ENCODE results near the gene CRTC2. TPM values are rescaled to one million over a fixed set of nuclear protein-coding genes. Genes with fewer than 3 reads are reported as not detected.

The CRTC2 gene
- total and polyA plus RNA-seq, 9 of the 15 experiments (the other 6 are each of a cell fraction or from before 2014, with no cell fraction given): 2.7 to 26.4 (median 10.2) TPM

DNA sequence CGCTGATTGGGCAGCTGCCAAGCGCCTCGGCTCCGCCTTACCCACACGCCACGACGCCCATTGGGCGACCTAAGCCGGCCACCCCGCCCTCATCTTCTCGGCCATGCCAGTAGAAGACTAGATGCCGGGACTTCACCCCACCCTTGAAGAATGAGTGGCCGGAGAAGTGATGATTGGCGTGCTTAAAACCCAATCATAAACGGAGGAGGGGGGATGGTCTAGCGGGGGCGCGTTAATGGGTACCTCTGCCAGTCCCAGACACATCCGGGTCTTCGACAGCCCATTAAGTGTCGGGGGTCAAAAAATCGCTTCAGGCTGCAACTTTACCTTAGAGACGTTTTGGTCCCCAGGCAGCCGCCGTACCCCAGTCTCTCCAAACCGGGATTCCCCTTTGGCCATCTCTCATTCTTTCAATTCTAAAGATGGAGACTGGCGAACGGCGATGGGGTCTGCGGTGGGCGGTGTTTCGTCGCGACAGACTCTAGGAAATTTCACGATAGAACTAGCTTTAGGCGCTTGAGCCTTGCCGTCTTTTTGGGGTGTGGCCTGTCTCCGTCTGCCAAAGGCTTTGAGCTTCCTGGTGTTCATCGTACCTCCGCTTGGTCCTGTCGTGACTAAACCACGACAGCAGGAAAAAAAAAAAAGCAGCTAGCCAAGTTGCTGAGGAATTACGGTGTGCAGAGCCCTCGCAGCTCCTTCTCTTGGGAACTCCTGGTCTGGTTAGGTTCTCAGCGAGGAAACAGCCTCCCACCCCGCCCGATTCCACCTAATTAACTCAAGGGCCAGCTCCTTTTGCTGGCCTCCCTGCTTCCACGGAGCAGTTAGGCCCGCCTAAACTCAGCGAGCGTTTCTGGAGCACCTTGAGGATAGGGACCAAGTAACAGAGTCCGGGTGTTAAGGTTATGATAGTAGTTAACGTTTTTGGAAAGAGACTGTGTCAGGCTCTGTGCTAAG, 35.2 kb downstream of the CRTC2 start, which contains the start of gene GATAD2B (continued):
- TF ChIP-seq, protein P1, sequence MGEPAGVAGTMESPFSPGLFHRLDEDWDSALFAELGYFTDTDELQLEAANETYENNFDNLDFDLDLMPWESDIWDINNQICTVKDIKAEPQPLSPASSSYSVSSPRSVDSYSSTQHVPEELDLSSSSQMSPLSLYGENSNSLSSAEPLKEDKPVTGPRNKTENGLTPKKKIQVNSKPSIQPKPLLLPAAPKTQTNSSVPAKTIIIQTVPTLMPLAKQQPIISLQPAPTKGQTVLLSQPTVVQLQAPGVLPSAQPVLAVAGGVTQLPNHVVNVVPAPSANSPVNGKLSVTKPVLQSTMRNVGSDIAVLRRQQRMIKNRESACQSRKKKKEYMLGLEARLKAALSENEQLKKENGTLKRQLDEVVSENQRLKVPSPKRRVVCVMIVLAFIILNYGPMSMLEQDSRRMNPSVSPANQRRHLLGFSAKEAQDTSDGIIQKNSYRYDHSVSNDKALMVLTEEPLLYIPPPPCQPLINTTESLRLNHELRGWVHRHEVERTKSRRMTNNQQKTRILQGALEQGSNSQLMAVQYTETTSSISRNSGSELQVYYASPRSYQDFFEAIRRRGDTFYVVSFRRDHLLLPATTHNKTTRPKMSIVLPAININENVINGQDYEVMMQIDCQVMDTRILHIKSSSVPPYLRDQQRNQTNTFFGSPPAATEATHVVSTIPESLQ (CRISPR knock-in tag; IDR thresholded peaks at IDR 0.05): no peak
- no peak; the same call in 1 of the 2 replicates for TF ChIP-seq ZNF583 (CRISPR knock-in tag; IDR thresholded peaks at IDR 0.05)
- TF ChIP-seq, protein P2, sequence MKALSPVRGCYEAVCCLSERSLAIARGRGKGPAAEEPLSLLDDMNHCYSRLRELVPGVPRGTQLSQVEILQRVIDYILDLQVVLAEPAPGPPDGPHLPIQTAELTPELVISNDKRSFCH (CRISPR knock-in tag; IDR thresholded peaks at IDR 0.05): no peak
- TF ChIP-seq, protein P2 (tag; IDR thresholded peaks at IDR 0.05): no peak
- no peak for TF ChIP-seq SETDB1 (IDR thresholded peaks at IDR 0.05; ENCODE audit: low read length)
- no peak for TF ChIP-seq SIX5 (IDR thresholded peaks at IDR 0.05; ENCODE audit: borderline replicate concordance in 1 of 2, insufficient read depth in 1 of 2, low read depth in 1 of 2, low read length in 2 of 2)
- TF ChIP-seq, protein P3, sequence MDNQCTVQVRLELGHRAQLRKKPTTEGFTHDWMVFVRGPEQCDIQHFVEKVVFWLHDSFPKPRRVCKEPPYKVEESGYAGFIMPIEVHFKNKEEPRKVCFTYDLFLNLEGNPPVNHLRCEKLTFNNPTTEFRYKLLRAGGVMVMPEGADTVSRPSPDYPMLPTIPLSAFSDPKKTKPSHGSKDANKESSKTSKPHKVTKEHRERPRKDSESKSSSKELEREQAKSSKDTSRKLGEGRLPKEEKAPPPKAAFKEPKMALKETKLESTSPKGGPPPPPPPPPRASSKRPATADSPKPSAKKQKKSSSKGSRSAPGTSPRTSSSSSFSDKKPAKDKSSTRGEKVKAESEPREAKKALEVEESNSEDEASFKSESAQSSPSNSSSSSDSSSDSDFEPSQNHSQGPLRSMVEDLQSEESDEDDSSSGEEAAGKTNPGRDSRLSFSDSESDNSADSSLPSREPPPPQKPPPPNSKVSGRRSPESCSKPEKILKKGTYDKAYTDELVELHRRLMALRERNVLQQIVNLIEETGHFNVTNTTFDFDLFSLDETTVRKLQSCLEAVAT (IDR thresholded peaks at IDR 0.05): peak; percentile 27 to 87; a peak in 2 of 4 replicates
- TF ChIP-seq DACH1 (IDR thresholded peaks at IDR 0.05; ENCODE audit: partially characterized antibody): no peak
- no peak for TF ChIP-seq RFX7 (CRISPR knock-in tag; IDR thresholded peaks at IDR 0.05)
- TF ChIP-seq NR1H2 (CRISPR knock-in tag; IDR thresholded peaks at IDR 0.05): no peak
- TF ChIP-seq, protein P4, sequence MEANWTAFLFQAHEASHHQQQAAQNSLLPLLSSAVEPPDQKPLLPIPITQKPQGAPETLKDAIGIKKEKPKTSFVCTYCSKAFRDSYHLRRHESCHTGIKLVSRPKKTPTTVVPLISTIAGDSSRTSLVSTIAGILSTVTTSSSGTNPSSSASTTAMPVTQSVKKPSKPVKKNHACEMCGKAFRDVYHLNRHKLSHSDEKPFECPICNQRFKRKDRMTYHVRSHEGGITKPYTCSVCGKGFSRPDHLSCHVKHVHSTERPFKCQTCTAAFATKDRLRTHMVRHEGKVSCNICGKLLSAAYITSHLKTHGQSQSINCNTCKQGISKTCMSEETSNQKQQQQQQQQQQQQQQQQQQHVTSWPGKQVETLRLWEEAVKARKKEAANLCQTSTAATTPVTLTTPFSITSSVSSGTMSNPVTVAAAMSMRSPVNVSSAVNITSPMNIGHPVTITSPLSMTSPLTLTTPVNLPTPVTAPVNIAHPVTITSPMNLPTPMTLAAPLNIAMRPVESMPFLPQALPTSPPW (CRISPR knock-in tag; IDR thresholded peaks at IDR 0.05): peak; percentile 90
- TF ChIP-seq HSF4 (CRISPR knock-in tag; IDR thresholded peaks at IDR 0.05; ENCODE audit: borderline replicate concordance): no peak
- no peak for TF ChIP-seq HMG20B (CRISPR knock-in tag; IDR thresholded peaks at IDR 0.05)
- TF ChIP-seq MCM7 (IDR thresholded peaks at IDR 0.05): no peak
- peak; percentile 30 for TF ChIP-seq MEIS2 (IDR thresholded peaks at IDR 0.05; ENCODE audit: partially characterized antibody)
- peak; percentile 61 for TF ChIP-seq PHF20 (IDR thresholded peaks at IDR 0.05; ENCODE audit: partially characterized antibody)
- no peak; the same call in 1 of the 2 replicates for TF ChIP-seq RNF2 (IDR thresholded peaks at IDR 0.05)
- no peak for TF ChIP-seq PTRF (tag; IDR thresholded peaks at IDR 0.05)
- TF ChIP-seq HDAC8 (tag; IDR thresholded peaks at IDR 0.05): no peak
- TF ChIP-seq, protein P5, sequence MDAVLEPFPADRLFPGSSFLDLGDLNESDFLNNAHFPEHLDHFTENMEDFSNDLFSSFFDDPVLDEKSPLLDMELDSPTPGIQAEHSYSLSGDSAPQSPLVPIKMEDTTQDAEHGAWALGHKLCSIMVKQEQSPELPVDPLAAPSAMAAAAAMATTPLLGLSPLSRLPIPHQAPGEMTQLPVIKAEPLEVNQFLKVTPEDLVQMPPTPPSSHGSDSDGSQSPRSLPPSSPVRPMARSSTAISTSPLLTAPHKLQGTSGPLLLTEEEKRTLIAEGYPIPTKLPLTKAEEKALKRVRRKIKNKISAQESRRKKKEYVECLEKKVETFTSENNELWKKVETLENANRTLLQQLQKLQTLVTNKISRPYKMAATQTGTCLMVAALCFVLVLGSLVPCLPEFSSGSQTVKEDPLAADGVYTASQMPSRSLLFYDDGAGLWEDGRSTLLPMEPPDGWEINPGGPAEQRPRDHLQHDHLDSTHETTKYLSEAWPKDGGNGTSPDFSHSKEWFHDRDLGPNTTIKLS (IDR thresholded peaks at IDR 0.05; ENCODE audit: borderline replicate concordance, low read depth): peak; percentile 22; the same call in 1 of the 2 replicates

Data from K562 (cell line).